Small intestine (tissue), 7 donors: ENCODE data around the gene C15orf40. TPM values are rescaled to one million over a fixed set of nuclear protein-coding genes. Genes with fewer than 3 reads are reported as not detected.
"Not testable (repeated sequence)": the region's sequence is repeated elsewhere in the genome, so short reads cannot be mapped to it uniquely, and the experiment has no call there.

Source experiments
- DNase-seq, 2 donors: peaks; one replicate each; pipeline versions ENCODE4 v3.0.0 to v3.0.0-alpha.2; 2013
- FAIRE-seq: peaks from 2 replicates; lab custom pipeline; 2012; peaks lifted over from hg19 to GRCh38; lab: Jason Lieb, UNC
- H3K27ac ChIP-seq, 3 donors: one replicate each; pipeline ENCODE4 v1.5.1; 2013; ENCODE audit warnings: low read length in 2 of 3, mild to moderate bottlenecking in 2 of 3, control low read depth in 1 of 3, inconsistent platforms in 1 of 3, low read depth in 1 of 3, moderate library complexity in 1 of 3
- H3K27me3 ChIP-seq, 3 donors: one replicate each; pipeline ENCODE4 v1.6.1; 2013; ENCODE audit warnings: low read length in 3 of 3, inconsistent platforms in 1 of 3; ENCODE audit not compliant: control insufficient read depth in 3 of 3, insufficient read depth in 3 of 3
- H3K36me3 ChIP-seq, 3 donors: one replicate each; pipeline ENCODE4 v1.6.1; 2013; ENCODE audit warnings: low read length in 3 of 3, inconsistent platforms in 1 of 3, low read depth in 1 of 3, mild to moderate bottlenecking in 1 of 3, moderate library complexity in 1 of 3; ENCODE audit not compliant: control insufficient read depth in 3 of 3, insufficient read depth in 2 of 3
- H3K4me1 ChIP-seq, 3 donors: one replicate each; pipeline ENCODE4 v1.6.1; 2013; ENCODE audit warnings: low read length in 2 of 3, inconsistent platforms in 1 of 3, low read depth in 1 of 3, mild to moderate bottlenecking in 1 of 3, moderate library complexity in 1 of 3; ENCODE audit not compliant: control insufficient read depth in 3 of 3, insufficient read depth in 2 of 3
- H3K4me3 ChIP-seq, 3 donors: one replicate each; pipeline ENCODE4 v1.5.1; 2013; ENCODE audit warnings: low read length in 3 of 3, control low read depth in 1 of 3, inconsistent platforms in 1 of 3, low read depth in 1 of 3, mild to moderate bottlenecking in 1 of 3, moderate library complexity in 1 of 3
- H3K9me3 ChIP-seq, 2 donors: one replicate each; pipeline ENCODE4 v1.6.1; 2013; ENCODE audit warnings: low read depth in 1 of 2, low read length in 1 of 2; ENCODE audit not compliant: control insufficient read depth in 2 of 2, insufficient read depth in 1 of 2
- WGBS, 3 donors: extraction: QIAGEN DNeasy Blood & Tissue Kit; methylation state at CpG; one replicate each; pipeline ENCODE4 v1.1.7; 2013; 5-methylcytosine and 5-hydroxymethylcytosine counted together
- polyA plus RNA-seq, 4 donors: library from polyadenylated mRNA; stranded (reverse) in 3 of 4; unstranded in 1 of 4; fragments of 200-250 nt in 3 of 4; fragments of 120-200 nt in 1 of 4; gene quantifications; one replicate each; pipeline versions ENCODE4 v1.2.1 to v1.2.3, GENCODE V29; 2013
- donor health status: healthy with polysubstance abuse.
- donor health status: control.
- donor health status: control.
- donor health status: Bipolar disorder and iron deficiency.
- donor health status: healthy.

C15orf40 gene
- polyA plus RNA-seq, 4 donors, result 21.8 to 53.5 (median 32.8) TPM

DNA sequence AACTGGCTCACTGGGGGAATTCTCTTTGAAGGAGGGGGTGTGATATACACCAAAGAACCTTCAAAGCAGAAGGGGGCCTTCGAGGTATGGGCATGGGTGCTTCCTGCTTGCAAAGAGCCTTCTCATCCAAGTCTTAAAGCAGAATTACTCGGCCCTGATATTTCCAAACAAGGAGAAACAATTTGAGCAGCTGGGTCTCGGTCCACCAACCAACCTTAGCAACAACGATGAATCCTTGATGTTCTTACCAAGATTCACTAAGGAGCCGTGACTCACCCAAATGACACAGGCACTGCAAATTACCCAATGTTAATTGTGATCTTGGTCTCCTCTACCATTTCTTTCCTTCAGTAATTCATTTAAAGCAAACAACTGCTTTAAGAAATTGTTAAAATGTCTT is 66.6 kb downstream of the C15orf40 start:
- Histone ChIP-seq H3K36me3 (no peaks in the 10 kb centered on the region), H3K4me3 (no peak overlapping the region), H3K4me1 (no peaks in the 10 kb centered on the region), H3K9me3 (no peaks in the 10 kb centered on the region), H3K27me3 (peaks cover 0 to 4% (median 0%) of the 10 kb centered on the region in 3 donors), H3K27ac (no peak overlapping the region)
- DNase-seq (no peak), FAIRE-seq (no peak)
- 70 to 89% (median 74%) methylated on average over 5 of the region's 5 CpGs for WGBS, 3 donors

DNA sequence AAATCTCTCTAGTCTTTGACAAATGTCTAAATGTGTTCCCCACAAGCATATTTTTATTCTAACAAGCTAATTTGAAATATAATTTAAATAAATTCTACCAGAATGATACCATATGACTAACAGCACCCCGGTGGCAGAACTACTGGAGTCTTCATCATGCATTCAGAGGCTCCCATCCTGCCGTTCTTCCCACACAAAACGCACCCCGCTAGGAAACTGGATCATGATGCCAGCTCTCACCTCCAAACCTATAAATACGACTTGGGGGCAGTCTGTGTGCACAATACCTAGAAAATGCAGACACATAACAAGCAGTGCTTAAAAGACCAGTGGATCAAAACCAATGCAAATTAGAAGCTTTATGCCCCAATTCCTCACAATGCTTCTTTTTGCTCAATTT is 67.4 kb downstream of the C15orf40 start:
- Histone ChIP-seq H3K27me3 (peaks cover 0 to 2% (median 0%) of the 10 kb centered on the region in 3 donors), H3K4me1 (no peaks in the 10 kb centered on the region), H3K4me3 (no peak overlapping the region), H3K36me3 (no peaks in the 10 kb centered on the region), H3K27ac (no peak overlapping the region), H3K9me3 (no peaks in the 10 kb centered on the region)
- DNase-seq (no peak), FAIRE-seq (no peak)
- WGBS, 3 donors, result 87 to 92% (median 89%) methylated on average over 5 of the region's 5 CpGs

DNA sequence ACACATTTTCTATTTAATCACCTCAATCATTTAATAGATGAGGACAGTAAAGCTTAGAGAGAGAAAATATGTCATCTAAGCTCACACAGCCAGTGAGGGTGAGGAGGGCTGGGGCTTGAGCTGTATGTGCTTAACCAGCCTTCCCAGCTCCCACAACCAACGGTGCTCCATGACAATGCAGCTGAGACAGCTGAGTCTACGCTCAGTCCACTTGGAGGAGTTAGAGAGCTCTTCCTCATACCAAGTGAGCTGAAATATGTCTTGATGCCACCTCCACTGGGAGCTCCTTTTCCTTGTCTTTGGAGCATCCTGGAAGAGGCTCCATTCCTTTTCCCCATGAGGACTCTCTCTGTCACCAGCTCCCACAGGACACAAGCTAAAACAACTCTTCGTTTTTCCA is 68.3 kb downstream of the C15orf40 start:
- Histone ChIP-seq H3K27ac (no peak overlapping the region), H3K27me3 (no peaks in the 10 kb centered on the region), H3K4me3 (no peak overlapping the region), H3K4me1 (no peaks in the 10 kb centered on the region), H3K9me3 (no peaks in the 10 kb centered on the region), H3K36me3 (no peaks in the 10 kb centered on the region)
- FAIRE-seq, result no peak
- DNase-seq, result no peak
- 71 to 86% (median 73%) methylated on average over 3 of the region's 3 CpGs for WGBS, 3 donors

DNA sequence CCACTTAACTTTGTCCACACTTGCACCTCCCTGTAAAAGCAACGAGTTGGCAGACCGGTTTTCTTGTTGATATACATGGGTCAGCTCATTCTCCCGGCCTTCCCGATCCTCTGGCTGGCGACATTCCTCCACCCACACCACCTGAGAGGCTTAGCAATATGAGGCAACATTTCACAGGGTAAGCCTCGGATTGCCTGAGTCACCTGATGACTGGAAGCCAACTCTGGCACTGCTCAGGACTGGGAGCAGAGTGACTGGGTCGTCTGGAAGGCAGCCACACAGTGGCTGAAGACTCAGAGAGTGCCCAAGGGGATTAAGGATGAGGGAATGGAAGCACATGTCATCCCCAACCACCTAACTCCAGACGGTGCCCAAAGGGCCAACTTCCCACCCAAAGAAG is 68.7 kb downstream of the C15orf40 start:
- no peak for FAIRE-seq
- Histone ChIP-seq H3K36me3 (no peaks in the 10 kb centered on the region), H3K27ac (no peak overlapping the region), H3K27me3 (no peaks in the 10 kb centered on the region), H3K9me3 (no peaks in the 10 kb centered on the region), H3K4me1 (no peaks in the 10 kb centered on the region), H3K4me3 (no peak overlapping the region)
- DNase-seq, result no peak
- WGBS, 3 donors, result 75 to 81% (median 78%) methylated on average over 8 of the region's 8 CpGs

DNA sequence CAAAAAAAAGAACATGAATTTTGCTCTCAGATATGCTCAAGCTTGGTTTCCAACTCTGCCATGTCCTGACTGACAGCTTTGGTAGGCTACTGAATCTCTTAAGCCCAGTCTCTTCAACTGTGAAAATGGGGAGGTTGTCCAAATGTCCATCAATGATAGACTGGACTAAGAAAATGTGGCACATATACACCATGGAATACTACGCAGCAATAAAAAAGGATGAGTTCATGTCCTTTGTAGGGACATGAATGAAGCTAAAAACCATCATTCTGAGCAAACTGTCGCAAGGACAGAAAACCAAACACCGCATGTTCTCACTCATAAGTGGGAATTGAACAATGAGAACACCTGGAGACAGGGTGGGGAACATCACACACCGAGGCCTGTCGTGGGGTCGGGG is 71.8 kb downstream of the C15orf40 start:
- H3K4me3 ChIP-seq, H3K4me1 ChIP-seq, H3K27ac ChIP-seq, H3K36me3 ChIP-seq, FAIRE-seq, H3K27me3 ChIP-seq, DNase-seq, H3K9me3 ChIP-seq: not testable (repeated sequence)
- 97 to 98% (median 97%) methylated on average over 6 of the region's 6 CpGs for WGBS, 3 donors

Other genes starting within 250 kb of the C15orf40 start
- gene FSD2, start 205.6 kb downstream of the C15orf40 start, polyA plus RNA-seq, result under 1 TPM in 2 of 4 donors, not detected in 2; 0.18 to 0.45 TPM
- 10 to 100 TPM in 1 of 4 donors, 1 to 10 TPM in 3; 4.5 to 12.5 (median 6.2) TPM for gene WHAMM, start 202.0 kb downstream of the C15orf40 start, polyA plus RNA-seq
- gene HOMER2, start 58.9 kb downstream of the C15orf40 start, polyA plus RNA-seq, result 1 to 10 TPM; 2.2 to 5.1 (median 2.6) TPM
- 10 to 100 TPM; 18.2 to 28.8 (median 20.2) TPM for gene RAMAC, start 25.4 kb downstream of the C15orf40 start, polyA plus RNA-seq
- 10 to 100 TPM; 30.1 to 66.5 (median 35.2) TPM for gene BTBD1, start 55.6 kb upstream of the C15orf40 start, polyA plus RNA-seq
- gene TM6SF1, start 96.0 kb upstream of the C15orf40 start, polyA plus RNA-seq, result 1 to 10 TPM in 2 of 4 donors, under 1 TPM in 2; 0.45 to 4.7 (median 1.3) TPM
- gene HDGFL3, start 196.2 kb upstream of the C15orf40 start, polyA plus RNA-seq, result 10 to 100 TPM in 2 of 4 donors, 1 to 10 TPM in 1, under 1 TPM in 1; 0.22 to 17.9 (median 8.1) TPM